Natural killer cell (primary cell): ENCODE data around the gene KCNT1. TPM values are rescaled to one million over a fixed set of nuclear protein-coding genes. Genes with fewer than 3 reads are reported as not detected.

Source experiments
- ATAC-seq, 3 donors: fragments of 150-1000 bp in 2 of 3; fragments of 200-7000 bp in 1 of 3; cut with Tn5 transposase; 1 replicate in 1 of 3; 2 replicates in 2 of 3; pipeline ENCODE4 v1.10.0; 2021; ENCODE audit warnings: mild to moderate bottlenecking in 2 of 3, moderate library complexity in 2 of 3
- DNase-seq, 2 donors: peaks; one replicate each; pipeline versions ENCODE4 v3.0.0 to v3.0.0-alpha.2; 2013 to 2021; ENCODE audit warnings: mixed read lengths in 1 of 2
- H3K27ac ChIP-seq: one replicate; pipeline ENCODE4 v1.5.1; 2013; ENCODE audit warnings: mild to moderate bottlenecking, low read length
- H3K27me3 ChIP-seq: one replicate; pipeline ENCODE4 v1.6.1; 2013; ENCODE audit warnings: low read length; ENCODE audit not compliant: control insufficient read depth, insufficient read depth
- H3K36me3 ChIP-seq: one replicate; pipeline ENCODE4 v1.6.1; 2013; ENCODE audit warnings: low read length; ENCODE audit not compliant: control insufficient read depth, insufficient read depth
- H3K4me1 ChIP-seq: one replicate; pipeline ENCODE4 v1.6.1; 2013; ENCODE audit warnings: low read length; ENCODE audit not compliant: control insufficient read depth, insufficient read depth
- H3K4me3 ChIP-seq: one replicate; pipeline ENCODE4 v1.5.1; 2013; ENCODE audit warnings: low read length
- H3K9me3 ChIP-seq: one replicate; pipeline ENCODE4 v1.6.1; 2013; ENCODE audit warnings: low read length; ENCODE audit not compliant: control insufficient read depth, insufficient read depth
- H3K27ac Mint-ChIP-seq, 2 donors: one replicate each; pipeline ENCODE4 v1.8.0; 2022; ENCODE audit warnings: mild to moderate bottlenecking in 2 of 2, mixed read lengths in 2 of 2, moderate library complexity in 1 of 2
- H3K27me3 Mint-ChIP-seq, 2 donors: one replicate each; pipeline ENCODE4 v1.8.0; 2022; ENCODE audit warnings: low read depth in 2 of 2, mixed read lengths in 2 of 2
- H3K36me3 Mint-ChIP-seq: one replicate; pipeline ENCODE4 v1.8.0; 2022; ENCODE audit warnings: mixed read lengths
- H3K4me1 Mint-ChIP-seq, 2 donors: one replicate each; pipeline ENCODE4 v1.8.0; 2022; ENCODE audit warnings: mixed read lengths in 2 of 2
- H3K4me3 Mint-ChIP-seq: one replicate; pipeline ENCODE4 v1.8.0; 2022; ENCODE audit warnings: mild to moderate bottlenecking, moderate library complexity, mixed read lengths
- H3K9me3 Mint-ChIP-seq, 2 donors: one replicate each; pipeline ENCODE4 v1.8.0; 2022; ENCODE audit warnings: mixed read lengths in 2 of 2
- CTCF ChIP-seq: fragments of 200-600 bp; IDR thresholded peaks from one replicate; pipeline ENCODE4 v1.8.0; 2022; ENCODE audit warnings: antibody characterized with exemption
- WGBS: methylation state at CpG from one replicate; pipeline ENCODE4 v1.1.7; 2013; ENCODE audit warnings: missing lambda C conversion rate; ENCODE audit not compliant: insufficient coverage; 5-methylcytosine and 5-hydroxymethylcytosine counted together
- intact Hi-C: fragments of 100-400 bp; cut with micrococcal nuclease; formaldehyde crosslinking; loops from one replicate; pipeline ENCODE4 v1.14.2; 2022
- total RNA-seq, 4 donors: library from RNA; stranded (reverse); fragments of 120-200 nt in 1 of 4; gene quantifications; one replicate each; pipeline versions ENCODE4 v1.2.3 to v1.2.4, GENCODE V29; 2013 to 2022

The KCNT1 gene
- total RNA-seq, 3 donors from 2014 or later (not counting 1 experiment from before 2014, with no cell fraction given) = 0.52 to 1.2 (median 0.88) TPM

- Mint-ChIP-seq H3K4me3 (no peak overlapping the region), H3K27ac (no peak overlapping the region), H3K9me3 (no peaks in the 10 kb centered on the region), H3K36me3 (no peaks in the 10 kb centered on the region), H3K27me3 (peaks cover 0 to 3% of the 10 kb centered on the region in 2 donors), H3K4me1 (no peaks in the 10 kb centered on the region)
- no peak for TF ChIP-seq CTCF
- intact Hi-C loops = no loop called here
- no peak for DNase-seq
- Histone ChIP-seq H3K9me3 (no peaks in the 10 kb centered on the region), H3K27me3 (no peaks in the 10 kb centered on the region), H3K36me3 (no peaks in the 10 kb centered on the region), H3K4me3 (no peak overlapping the region), H3K4me1 (no peaks in the 10 kb centered on the region), H3K27ac (no peak overlapping the region)
- ATAC-seq = no peak
- WGBS = 75% methylated on average over 24 of the region's 24 CpGs
These were observed 39.6 kb downstream of the KCNT1 start for GRCh38 chr9:135741276-135742219.

GRCh38 chr9:135743021-135743420 lies 41.0 kb downstream of the KCNT1 start:
- intact Hi-C loops = no loop called here
- H3K36me3 Mint-ChIP-seq = no peaks in the 10 kb centered on the region

GRCh38 chr9:135743546-135744332 lies 41.8 kb downstream of the KCNT1 start:
- DNase-seq (no peak), ATAC-seq (no peak)
- Histone ChIP-seq H3K4me3 (no peak overlapping the region), H3K4me1 (no peaks in the 10 kb centered on the region), H3K27ac (no peak overlapping the region), H3K9me3 (no peaks in the 10 kb centered on the region), H3K27me3 (no peaks in the 10 kb centered on the region), H3K36me3 (no peaks in the 10 kb centered on the region)
- Mint-ChIP-seq H3K4me1 (no peaks in the 10 kb centered on the region), H3K9me3 (no peaks in the 10 kb centered on the region), H3K27ac (no peak overlapping the region), H3K36me3 (no peaks in the 10 kb centered on the region), H3K27me3 (peaks cover 0 to 2% of the 10 kb centered on the region in 2 donors), H3K4me3 (no peak overlapping the region)
- no peak for TF ChIP-seq CTCF
- intact Hi-C loops = no loop called here
- WGBS = 89% methylated on average over 25 of the region's 25 CpGs

More at GRCh38 chr9:135743021-135743420, 41.0 kb downstream of the KCNT1 start:
- 81% methylated on average over 14 of the region's 14 CpGs for WGBS
- Histone ChIP-seq H3K36me3 (no peaks in the 10 kb centered on the region), H3K4me3 (no peak overlapping the region), H3K27ac (no peak overlapping the region), H3K4me1 (no peaks in the 10 kb centered on the region), H3K27me3 (no peaks in the 10 kb centered on the region), H3K9me3 (no peaks in the 10 kb centered on the region)
- peaks cover 0 to 2% of the 10 kb centered on the region in 2 donors for H3K27me3 Mint-ChIP-seq
- TF ChIP-seq CTCF = no peak
- DNase-seq (no peak), ATAC-seq (no peak)
- no peaks in the 10 kb centered on the region for H3K9me3 Mint-ChIP-seq
- H3K4me1 Mint-ChIP-seq = no peaks in the 10 kb centered on the region
- H3K27ac Mint-ChIP-seq = no peak overlapping the region
- H3K4me3 Mint-ChIP-seq = no peak overlapping the region
